GM12878 (cell line): ENCODE data around the gene SPTA1.

Experiments used
- POLR2A ChIP-seq: IDR thresholded peaks from 2 replicates; pipeline ENCODE4 v1.6.1; 2011; ENCODE audit warnings: low read depth, mild to moderate bottlenecking, low read length
- POLR2AphosphoS5 ChIP-seq: IDR thresholded peaks from 2 replicates; pipeline ENCODE4 v1.6.1; 2011; ENCODE audit warnings: mild to moderate bottlenecking, low read length, inconsistent platforms
- TF ChIP-seq, protein P1 (sequence below), 3 experiments: IDR thresholded peaks in 2 of 3; conservative IDR thresholded peaks in 1 of 3; 2 replicates each; pipeline ENCODE4 v1.5.1; 2011; ENCODE audit warnings: low read depth in 3 of 3, low read length in 3 of 3, mild to moderate bottlenecking in 3 of 3, control low read depth in 2 of 3, moderate library complexity in 2 of 3, inconsistent platforms in 1 of 3, mixed read lengths in 1 of 3; ENCODE audit not compliant: control insufficient read depth in 2 of 3, insufficient read depth in 1 of 3; ENCODE audit errors: extremely low read depth in 1 of 3

GRCh38 chr1:158572226-158572625 lies 114.3 kb downstream of the SPTA1 start:
- TF ChIP-seq, protein P1, sequence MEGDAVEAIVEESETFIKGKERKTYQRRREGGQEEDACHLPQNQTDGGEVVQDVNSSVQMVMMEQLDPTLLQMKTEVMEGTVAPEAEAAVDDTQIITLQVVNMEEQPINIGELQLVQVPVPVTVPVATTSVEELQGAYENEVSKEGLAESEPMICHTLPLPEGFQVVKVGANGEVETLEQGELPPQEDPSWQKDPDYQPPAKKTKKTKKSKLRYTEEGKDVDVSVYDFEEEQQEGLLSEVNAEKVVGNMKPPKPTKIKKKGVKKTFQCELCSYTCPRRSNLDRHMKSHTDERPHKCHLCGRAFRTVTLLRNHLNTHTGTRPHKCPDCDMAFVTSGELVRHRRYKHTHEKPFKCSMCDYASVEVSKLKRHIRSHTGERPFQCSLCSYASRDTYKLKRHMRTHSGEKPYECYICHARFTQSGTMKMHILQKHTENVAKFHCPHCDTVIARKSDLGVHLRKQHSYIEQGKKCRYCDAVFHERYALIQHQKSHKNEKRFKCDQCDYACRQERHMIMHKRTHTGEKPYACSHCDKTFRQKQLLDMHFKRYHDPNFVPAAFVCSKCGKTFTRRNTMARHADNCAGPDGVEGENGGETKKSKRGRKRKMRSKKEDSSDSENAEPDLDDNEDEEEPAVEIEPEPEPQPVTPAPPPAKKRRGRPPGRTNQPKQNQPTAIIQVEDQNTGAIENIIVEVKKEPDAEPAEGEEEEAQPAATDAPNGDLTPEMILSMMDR (IDR thresholded peaks at IDR 0.05 in 2 of 3, conservative IDR thresholded peaks at IDR 0.05 in 1 of 3; ENCODE audit: control insufficient read depth in 2 of 3, extremely low read depth in 1 of 3, insufficient read depth in 1 of 3, low read depth in 3 of 3, low read length in 3 of 3) = no peak
- TF ChIP-seq POLR2AphosphoS5 (no peak), POLR2A (no peak)
